ENCODE measurements around the gene ACTR5.
A peak's percentile ranks its signal among the peaks of the same experiment; 100 is the strongest.
"Not testable (repeated sequence)": the region's sequence is repeated elsewhere in the genome, so short reads cannot be mapped to it uniquely, and the experiment has no call there.

ACTR5 gene

GRCh38 chr20:38782275-38782674 lies 34.0 kb downstream of the ACTR5 start:
- no peaks in the 10 kb centered on the region for H3K4me1 ChIP-seq (ENCODE audit: control insufficient read depth, insufficient read depth, low read length)
- no peaks in the 10 kb centered on the region for H3K36me3 ChIP-seq (ENCODE audit: control insufficient read depth, insufficient read depth, low read length)
- no peak overlapping the region for H3K27ac ChIP-seq (ENCODE audit: low read depth, low read length)
- no peaks in the 10 kb centered on the region for H3K27me3 ChIP-seq (ENCODE audit: control insufficient read depth, insufficient read depth, low read length)
- no peak overlapping the region for H3K4me3 ChIP-seq (ENCODE audit: low read length)
- H3K9ac ChIP-seq (ENCODE audit: low read length), result no peak overlapping the region

- Histone ChIP-seq H3K4me1 (ENCODE audit: control insufficient read depth, insufficient read depth, low read length) (no peaks in the 10 kb centered on the region), H3K36me3 (ENCODE audit: control insufficient read depth, insufficient read depth, low read length) (no peaks in the 10 kb centered on the region), H3K4me3 (ENCODE audit: low read length) (no peak overlapping the region), H3K27me3 (ENCODE audit: control insufficient read depth, insufficient read depth, low read length) (no peaks in the 10 kb centered on the region), H3K27ac (ENCODE audit: low read depth, low read length) (no peak overlapping the region), H3K9ac (ENCODE audit: low read length) (no peak overlapping the region)
These were observed 39.6 kb downstream of the ACTR5 start for GRCh38 chr20:38787870-38788269.

- Histone ChIP-seq H3K9ac (ENCODE audit: low read length) (no peak overlapping the region), H3K27me3 (ENCODE audit: control insufficient read depth, insufficient read depth, low read length) (no peaks in the 10 kb centered on the region), H3K4me3 (ENCODE audit: low read length) (no peak overlapping the region), H3K36me3 (ENCODE audit: control insufficient read depth, insufficient read depth, low read length) (no peaks in the 10 kb centered on the region), H3K4me1 (ENCODE audit: control insufficient read depth, insufficient read depth, low read length) (no peaks in the 10 kb centered on the region), H3K27ac (ENCODE audit: low read depth, low read length) (no peak overlapping the region)
These were observed 41.4 kb downstream of the ACTR5 start for GRCh38 chr20:38789503-38790199.

GRCh38 chr20:38790200-38791053 lies 42.2 kb downstream of the ACTR5 start:
- H3K4me3 ChIP-seq (ENCODE audit: low read length), result no peak overlapping the region
- no peak overlapping the region for H3K27ac ChIP-seq (ENCODE audit: low read depth, low read length)
- H3K36me3 ChIP-seq (ENCODE audit: control insufficient read depth, insufficient read depth, low read length), result no peaks in the 10 kb centered on the region
- no peaks in the 10 kb centered on the region for H3K27me3 ChIP-seq (ENCODE audit: control insufficient read depth, insufficient read depth, low read length)
- H3K4me1 ChIP-seq (ENCODE audit: control insufficient read depth, insufficient read depth, low read length), result no peaks in the 10 kb centered on the region
- H3K9ac ChIP-seq (ENCODE audit: low read length), result no peak overlapping the region

GRCh38 chr20:38791291-38791690 lies 43.0 kb downstream of the ACTR5 start:
- H3K9ac ChIP-seq (ENCODE audit: low read length), result no peak overlapping the region
- H3K27me3 ChIP-seq (ENCODE audit: control insufficient read depth, insufficient read depth, low read length), result no peaks in the 10 kb centered on the region
- no peaks in the 10 kb centered on the region for H3K4me1 ChIP-seq (ENCODE audit: control insufficient read depth, insufficient read depth, low read length)
- H3K27ac ChIP-seq (ENCODE audit: low read depth, low read length), result no peak overlapping the region
- no peaks in the 10 kb centered on the region for H3K36me3 ChIP-seq (ENCODE audit: control insufficient read depth, insufficient read depth, low read length)
- no peak overlapping the region for H3K4me3 ChIP-seq (ENCODE audit: low read length)

- H3K4me3 ChIP-seq (ENCODE audit: low read length), result no peak overlapping the region
- no peaks in the 10 kb centered on the region for H3K27me3 ChIP-seq (ENCODE audit: control insufficient read depth, insufficient read depth, low read length)
- H3K36me3 ChIP-seq (ENCODE audit: control insufficient read depth, insufficient read depth, low read length), result no peaks in the 10 kb centered on the region
- H3K9ac ChIP-seq (ENCODE audit: low read length), result no peak overlapping the region
- no peaks in the 10 kb centered on the region for H3K4me1 ChIP-seq (ENCODE audit: control insufficient read depth, insufficient read depth, low read length)
- no peak overlapping the region for H3K27ac ChIP-seq (ENCODE audit: low read depth, low read length)
These were observed 43.7 kb downstream of the ACTR5 start for GRCh38 chr20:38791940-38792339.

- not testable (repeated sequence) for H3K9ac ChIP-seq (ENCODE audit: low read length); H3K4me3 ChIP-seq (ENCODE audit: low read length); H3K27ac ChIP-seq (ENCODE audit: low read depth, low read length); H3K27me3 ChIP-seq (ENCODE audit: control insufficient read depth, insufficient read depth, low read length); H3K4me1 ChIP-seq (ENCODE audit: control insufficient read depth, insufficient read depth, low read length); H3K36me3 ChIP-seq (ENCODE audit: control insufficient read depth, insufficient read depth, low read length)
These were observed 45.8 kb downstream of the ACTR5 start for GRCh38 chr20:38794057-38794456.

- H3K27ac ChIP-seq (ENCODE audit: low read depth, low read length), result no peak overlapping the region
These were observed 50.0 kb downstream of the ACTR5 start for GRCh38 chr20:38798266-38798665.

GRCh38 chr20:38799203-38799602 lies 50.9 kb downstream of the ACTR5 start:
- H3K27ac ChIP-seq (ENCODE audit: low read depth, low read length), result no peak overlapping the region

More at GRCh38 chr20:38798266-38798665, 50.0 kb downstream of the ACTR5 start:
- Histone ChIP-seq H3K4me1 (ENCODE audit: control insufficient read depth, insufficient read depth, low read length) (no peaks in the 10 kb centered on the region), H3K9ac (ENCODE audit: low read length) (no peak overlapping the region), H3K4me3 (ENCODE audit: low read length) (no peak overlapping the region), H3K27me3 (ENCODE audit: control insufficient read depth, insufficient read depth, low read length) (no peaks in the 10 kb centered on the region), H3K36me3 (ENCODE audit: control insufficient read depth, insufficient read depth, low read length) (no peaks in the 10 kb centered on the region)

GRCh38 chr20:38800882-38801281 lies 52.6 kb downstream of the ACTR5 start:
- no peak overlapping the region for H3K4me3 ChIP-seq (ENCODE audit: low read length)
- H3K9ac ChIP-seq (ENCODE audit: low read length), result no peak overlapping the region
- H3K27me3 ChIP-seq (ENCODE audit: control insufficient read depth, insufficient read depth, low read length), result peaks cover 5% of the 10 kb centered on the region
- no peak overlapping the region for H3K27ac ChIP-seq (ENCODE audit: low read depth, low read length)
- no peaks in the 10 kb centered on the region for H3K4me1 ChIP-seq (ENCODE audit: control insufficient read depth, insufficient read depth, low read length)
- no peaks in the 10 kb centered on the region for H3K36me3 ChIP-seq (ENCODE audit: control insufficient read depth, insufficient read depth, low read length)

More at GRCh38 chr20:38799203-38799602, 50.9 kb downstream of the ACTR5 start:
- no peaks in the 10 kb centered on the region for H3K36me3 ChIP-seq (ENCODE audit: control insufficient read depth, insufficient read depth, low read length)
- no peak overlapping the region for H3K4me3 ChIP-seq (ENCODE audit: low read length)
- no peaks in the 10 kb centered on the region for H3K4me1 ChIP-seq (ENCODE audit: control insufficient read depth, insufficient read depth, low read length)
- no peak overlapping the region for H3K9ac ChIP-seq (ENCODE audit: low read length)
- H3K27me3 ChIP-seq (ENCODE audit: control insufficient read depth, insufficient read depth, low read length), result no peaks in the 10 kb centered on the region

GRCh38 chr20:38804221-38804620 lies 56.0 kb downstream of the ACTR5 start:
- no peak overlapping the region for H3K27ac ChIP-seq (ENCODE audit: low read depth, low read length)
- H3K4me1 ChIP-seq (ENCODE audit: control insufficient read depth, insufficient read depth, low read length), result no peaks in the 10 kb centered on the region
- H3K36me3 ChIP-seq (ENCODE audit: control insufficient read depth, insufficient read depth, low read length), result no peaks in the 10 kb centered on the region
- no peak overlapping the region for H3K4me3 ChIP-seq (ENCODE audit: low read length)
- no peak overlapping the region for H3K9ac ChIP-seq (ENCODE audit: low read length)
- H3K27me3 ChIP-seq (ENCODE audit: control insufficient read depth, insufficient read depth, low read length), result peaks cover 9% of the 10 kb centered on the region

- H3K9ac ChIP-seq (ENCODE audit: low read length), result no peak overlapping the region
- no peaks in the 10 kb centered on the region for H3K36me3 ChIP-seq (ENCODE audit: control insufficient read depth, insufficient read depth, low read length)
- no peaks in the 10 kb centered on the region for H3K4me1 ChIP-seq (ENCODE audit: control insufficient read depth, insufficient read depth, low read length)
- peaks cover 9% of the 10 kb centered on the region for H3K27me3 ChIP-seq (ENCODE audit: control insufficient read depth, insufficient read depth, low read length)
- peak overlapping the region; percentile 73 for H3K4me3 ChIP-seq (ENCODE audit: low read length)
- H3K27ac ChIP-seq (ENCODE audit: low read depth, low read length), result no peak overlapping the region
These were observed 56.6 kb downstream of the ACTR5 start for GRCh38 chr20:38804682-38805501.

Data from rectal smooth muscle tissue (tissue), 1 donor.